Right lobe of liver (tissue), 4 donors: ENCODE data around the gene ANKRD65.

Source experiments
- POLR2A ChIP-seq: fragments of 450-650 bp; IDR thresholded peaks from one replicate; pipeline ENCODE4 v1.6.1; 2017; ENCODE audit warnings: antibody characterized with exemption, mild to moderate bottlenecking
- TF ChIP-seq, protein P1 (sequence below), 4 donors: fragments of 200-600 bp in 3 of 4; fragments of 450-650 bp in 1 of 4; IDR thresholded peaks; one replicate each; pipeline versions ENCODE4 v1.5.1 to v1.8.0; 2016 to 2022; ENCODE audit warnings: antibody characterized with exemption in 4 of 4, mild to moderate bottlenecking in 2 of 4
- donor health status: DM: no; HTN: no; CAD: no.
- donor health status: DM: no; HTN: no; CAD: no.
- donor health status: DM: no; HTN: yes; CAD: no.

- TF ChIP-seq, protein P1, sequence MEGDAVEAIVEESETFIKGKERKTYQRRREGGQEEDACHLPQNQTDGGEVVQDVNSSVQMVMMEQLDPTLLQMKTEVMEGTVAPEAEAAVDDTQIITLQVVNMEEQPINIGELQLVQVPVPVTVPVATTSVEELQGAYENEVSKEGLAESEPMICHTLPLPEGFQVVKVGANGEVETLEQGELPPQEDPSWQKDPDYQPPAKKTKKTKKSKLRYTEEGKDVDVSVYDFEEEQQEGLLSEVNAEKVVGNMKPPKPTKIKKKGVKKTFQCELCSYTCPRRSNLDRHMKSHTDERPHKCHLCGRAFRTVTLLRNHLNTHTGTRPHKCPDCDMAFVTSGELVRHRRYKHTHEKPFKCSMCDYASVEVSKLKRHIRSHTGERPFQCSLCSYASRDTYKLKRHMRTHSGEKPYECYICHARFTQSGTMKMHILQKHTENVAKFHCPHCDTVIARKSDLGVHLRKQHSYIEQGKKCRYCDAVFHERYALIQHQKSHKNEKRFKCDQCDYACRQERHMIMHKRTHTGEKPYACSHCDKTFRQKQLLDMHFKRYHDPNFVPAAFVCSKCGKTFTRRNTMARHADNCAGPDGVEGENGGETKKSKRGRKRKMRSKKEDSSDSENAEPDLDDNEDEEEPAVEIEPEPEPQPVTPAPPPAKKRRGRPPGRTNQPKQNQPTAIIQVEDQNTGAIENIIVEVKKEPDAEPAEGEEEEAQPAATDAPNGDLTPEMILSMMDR (IDR thresholded peaks at IDR 0.05): no peak
- TF ChIP-seq POLR2A: no peak
Observed at GRCh38 chr1:1427820-1428148, 6.7 kb upstream of the ANKRD65 start.
